Lower leg skin (tissue), 3 donors: ENCODE results near the gene BLVRB.

Experiments used
- CTCF ChIP-seq, 3 donors: fragments of 450-650 bp; IDR thresholded peaks; one replicate each; pipeline ENCODE4 v1.5.1; 2016; ENCODE audit warnings: antibody characterized with exemption in 3 of 3, mild to moderate bottlenecking in 3 of 3, moderate library complexity in 2 of 3
- POLR2A ChIP-seq, 2 donors: fragments of 450-650 bp; IDR thresholded peaks; one replicate each; pipeline ENCODE4 v1.6.1; 2016 to 2017; ENCODE audit warnings: antibody characterized with exemption in 2 of 2, mild to moderate bottlenecking in 1 of 2, moderate library complexity in 1 of 2

DNA sequence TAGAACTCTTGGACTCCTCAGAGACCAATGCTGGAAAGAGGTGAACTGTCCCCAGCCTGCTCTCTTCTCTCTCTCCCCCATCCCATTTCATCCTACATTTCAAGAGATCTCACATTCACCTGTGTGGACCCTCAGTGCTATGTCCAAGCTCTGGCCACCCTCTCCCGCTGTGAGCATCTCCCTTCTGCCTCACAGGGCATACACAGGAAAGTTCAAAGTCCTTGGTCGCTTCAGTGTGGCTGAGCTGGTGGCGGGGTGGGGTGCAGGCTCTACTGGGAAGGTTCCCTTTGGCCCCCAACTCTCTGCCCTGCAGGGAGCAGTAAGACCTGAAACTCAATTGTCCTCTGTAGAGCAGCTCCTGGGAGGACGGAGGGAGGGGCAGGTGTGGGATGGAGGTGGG is 28.2 kb upstream of the BLVRB start:
- TF ChIP-seq CTCF (IDR thresholded peaks at IDR 0.05) = no peak
- no peak for TF ChIP-seq POLR2A (IDR thresholded peaks at IDR 0.05)
